ENCODE data around the gene TAF4.
"Not testable (repeated sequence)": the region's sequence is repeated elsewhere in the genome, so short reads cannot be mapped to it uniquely, and the experiment has no call there.

TAF4 gene

DNA sequence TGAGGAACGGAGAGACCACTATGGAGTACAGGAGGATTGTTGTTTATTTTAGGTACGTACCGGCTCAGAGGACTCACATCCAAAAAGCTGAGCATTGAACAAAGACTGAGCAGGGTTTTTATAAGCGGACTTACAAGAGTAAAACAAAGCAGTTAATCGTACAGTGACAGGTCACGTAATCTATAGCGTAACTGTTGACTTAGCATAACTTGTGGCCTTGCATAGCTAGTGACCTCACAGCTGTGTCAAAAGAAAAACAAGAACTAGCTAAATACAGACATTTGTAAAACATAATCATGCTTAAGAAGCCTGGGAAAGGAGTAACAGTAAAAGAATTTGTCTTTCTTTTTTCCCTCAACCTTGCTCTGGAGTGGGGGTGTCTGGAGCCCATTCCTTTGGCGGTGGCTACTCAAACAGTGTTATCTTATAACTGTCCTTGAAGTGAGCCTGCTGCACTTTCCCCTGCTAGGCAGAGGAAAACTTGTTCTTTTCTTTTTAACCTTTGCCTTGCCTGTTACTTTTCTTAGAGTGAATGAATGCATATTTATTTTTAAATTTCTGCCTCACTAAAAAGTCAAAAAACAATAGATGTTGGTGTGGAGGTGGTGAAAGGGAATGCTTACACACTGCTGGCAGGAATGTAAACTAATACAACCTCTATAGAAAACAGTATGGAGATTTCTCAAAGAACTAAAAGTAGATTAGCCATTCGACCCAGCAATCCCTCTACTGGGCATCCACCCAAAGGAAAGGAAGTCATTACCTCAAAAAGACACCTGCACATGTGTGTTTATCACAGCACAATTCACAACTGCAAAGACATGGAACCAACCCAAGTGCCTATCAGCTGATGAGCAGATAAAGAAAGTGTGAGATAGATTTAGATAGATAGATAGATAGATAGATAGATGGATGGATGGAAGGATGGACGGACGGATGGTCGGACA, 109.0 kb downstream of the TAF4 start:
- Mint-ChIP-seq H3K27ac (no peak overlapping the region), H3K27me3 (peaks cover 19% of the 10 kb centered on the region), H3K4me1 (ENCODE audit: low read depth) (no peaks in the 10 kb centered on the region), H3K36me3 (ENCODE audit: low read depth) (no peaks in the 10 kb centered on the region), H3K9me3 (no peaks in the 10 kb centered on the region), H3K4me3 (no peak overlapping the region)
- intact Hi-C loops (cut with micrococcal nuclease): no loop called here

DNA sequence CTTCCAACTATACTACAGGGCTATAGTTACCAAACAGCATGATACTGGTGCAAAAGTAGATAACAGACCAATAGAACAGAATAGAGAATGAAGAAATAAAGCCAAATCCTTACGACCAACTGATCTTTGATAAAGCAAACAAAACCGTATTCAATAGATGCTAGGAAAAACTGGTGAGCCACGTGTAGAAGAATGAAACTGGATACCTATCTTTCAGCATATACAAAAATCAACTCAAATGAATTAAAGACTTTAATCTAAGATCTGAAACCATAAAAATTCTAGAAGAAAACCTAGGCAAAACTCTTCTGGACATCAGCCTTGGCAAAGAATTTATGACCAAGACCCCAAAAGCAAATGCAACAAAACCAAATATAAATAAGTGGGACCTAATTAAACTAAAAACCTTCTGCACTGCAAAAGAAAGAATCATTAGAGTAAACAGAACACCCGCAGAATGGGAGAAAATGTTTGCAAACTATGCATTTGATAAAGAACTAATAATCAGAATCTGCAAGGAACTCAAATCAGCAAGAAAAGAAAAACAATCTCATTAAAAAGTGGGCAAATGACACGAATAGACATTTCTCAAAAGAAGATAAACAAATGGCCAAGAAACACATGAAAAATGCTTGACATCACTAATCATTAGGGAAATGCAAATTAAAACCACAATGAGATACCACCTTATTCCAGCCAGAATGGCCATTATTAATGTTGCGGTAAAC, 109.8 kb downstream of the TAF4 start:
- H3K9me3 Mint-ChIP-seq: no peaks in the 10 kb centered on the region
- no peaks in the 10 kb centered on the region for H3K4me1 Mint-ChIP-seq (ENCODE audit: low read depth)
- intact Hi-C loops (cut with micrococcal nuclease): no loop called here
- no peaks in the 10 kb centered on the region for H3K36me3 Mint-ChIP-seq (ENCODE audit: low read depth)
- no peak overlapping the region for H3K4me3 Mint-ChIP-seq
- no peak overlapping the region for H3K27ac Mint-ChIP-seq
- H3K27me3 Mint-ChIP-seq: peaks cover 16% of the 10 kb centered on the region

DNA sequence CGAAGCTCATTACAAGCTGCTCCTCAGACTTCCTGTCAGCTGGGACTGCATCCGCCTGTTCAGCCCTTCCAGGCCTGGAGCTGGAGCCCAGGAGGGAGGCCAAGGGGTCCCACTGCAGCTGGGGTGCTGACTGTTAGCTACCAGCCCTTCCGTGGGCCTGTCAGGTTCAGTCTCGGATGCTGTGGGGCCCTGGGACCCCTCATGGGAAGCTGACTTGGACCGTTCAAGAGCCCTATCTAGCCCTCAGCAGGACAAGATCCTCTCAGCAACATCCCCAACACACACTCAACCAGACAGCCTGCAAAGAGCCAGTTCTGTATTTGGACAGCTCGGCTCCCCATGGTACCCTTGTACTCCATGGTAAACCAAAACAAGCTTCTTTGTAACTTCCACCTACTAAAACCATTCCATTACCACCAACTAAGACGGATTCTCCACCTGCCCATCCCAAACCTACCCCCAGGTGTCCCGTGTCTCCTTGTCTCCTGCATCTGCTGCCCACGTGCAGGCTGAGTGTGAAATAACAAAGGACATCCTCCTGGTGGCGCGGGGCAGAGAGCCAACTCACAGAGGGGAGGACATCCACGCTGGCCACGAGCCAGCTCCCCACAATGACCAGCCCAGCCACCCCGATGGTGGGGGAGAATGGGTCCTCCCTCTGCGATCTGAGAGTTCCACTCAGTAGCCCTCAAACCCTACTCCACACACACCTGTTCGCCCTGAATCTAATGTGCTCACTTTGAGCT, 111.2 kb downstream of the TAF4 start:
- H3K27me3 Mint-ChIP-seq: peaks cover 16% of the 10 kb centered on the region
- H3K9me3 Mint-ChIP-seq: no peaks in the 10 kb centered on the region
- no peak overlapping the region for H3K27ac Mint-ChIP-seq
- intact Hi-C loops (cut with micrococcal nuclease): no loop called here
- H3K36me3 Mint-ChIP-seq (ENCODE audit: low read depth): no peaks in the 10 kb centered on the region
- H3K4me3 Mint-ChIP-seq: no peak overlapping the region
- no peaks in the 10 kb centered on the region for H3K4me1 Mint-ChIP-seq (ENCODE audit: low read depth)

- Mint-ChIP-seq H3K4me3 (no peak overlapping the region), H3K36me3 (ENCODE audit: low read depth) (no peaks in the 10 kb centered on the region), H3K27me3 (peaks cover 16% of the 10 kb centered on the region), H3K27ac (no peak overlapping the region), H3K9me3 (no peaks in the 10 kb centered on the region), H3K4me1 (ENCODE audit: low read depth) (no peaks in the 10 kb centered on the region)
- intact Hi-C loops (cut with micrococcal nuclease): no loop called here
These were observed 112.4 kb downstream of the TAF4 start for GRCh38 chr20:61953037-61954021.

DNA sequence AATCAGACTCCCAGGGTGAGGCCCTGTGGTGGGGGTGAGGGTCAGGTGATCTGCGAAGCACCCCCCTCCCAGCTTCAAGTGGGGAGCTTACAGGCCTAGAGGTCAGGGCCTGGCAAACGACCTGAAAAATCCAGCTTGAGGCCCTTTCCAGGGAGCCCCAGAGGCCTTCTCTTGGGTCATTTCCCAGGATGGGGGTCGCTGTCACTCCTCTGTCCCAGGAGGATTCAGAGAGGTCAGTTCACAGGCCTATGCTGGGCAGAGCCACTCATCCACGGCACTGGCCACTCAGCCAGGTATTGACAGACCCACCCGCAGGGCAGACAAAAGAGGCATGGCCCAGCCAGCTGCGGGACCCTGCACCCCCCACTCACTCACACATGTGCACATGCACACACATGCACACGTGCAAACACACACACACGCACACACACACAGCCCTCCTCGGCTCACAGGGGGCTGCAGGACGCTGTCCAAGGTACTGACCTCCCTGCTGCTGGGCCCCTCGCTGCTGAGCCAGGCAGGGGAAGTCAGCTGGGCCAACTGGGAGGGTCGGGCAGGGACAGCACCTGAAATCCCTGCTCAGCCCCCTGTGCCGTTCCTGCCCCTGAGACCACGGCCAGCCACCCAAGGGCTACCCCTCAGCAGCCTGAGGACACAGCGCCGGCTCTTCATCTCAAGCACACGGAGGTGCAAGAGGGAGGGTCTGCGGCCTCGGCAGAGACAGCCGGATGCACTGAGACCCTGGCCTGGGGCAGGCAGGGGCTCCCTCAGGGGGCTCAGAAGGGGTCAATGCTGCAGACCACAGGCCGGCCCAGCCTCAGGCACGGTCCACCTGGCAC, 113.8 kb downstream of the TAF4 start:
- Mint-ChIP-seq H3K27ac (no peak overlapping the region), H3K4me3 (no peak overlapping the region), H3K9me3 (no peaks in the 10 kb centered on the region), H3K36me3 (ENCODE audit: low read depth) (no peaks in the 10 kb centered on the region), H3K4me1 (ENCODE audit: low read depth) (no peaks in the 10 kb centered on the region), H3K27me3 (peaks cover 15% of the 10 kb centered on the region)
- intact Hi-C loops (cut with micrococcal nuclease): no loop called here

- Mint-ChIP-seq H3K36me3 (ENCODE audit: low read depth) (no peaks in the 10 kb centered on the region), H3K9me3 (no peaks in the 10 kb centered on the region), H3K27me3 (peaks cover 11% of the 10 kb centered on the region), H3K4me1 (ENCODE audit: low read depth) (no peaks in the 10 kb centered on the region), H3K4me3 (no peak overlapping the region), H3K27ac (no peak overlapping the region)
- intact Hi-C loops (cut with micrococcal nuclease): no loop called here
These were observed 115.0 kb downstream of the TAF4 start for GRCh38 chr20:61950641-61951071.

- H3K4me1 Mint-ChIP-seq (ENCODE audit: low read depth): no peaks in the 10 kb centered on the region
- H3K36me3 Mint-ChIP-seq (ENCODE audit: low read depth): no peaks in the 10 kb centered on the region
- H3K9me3 Mint-ChIP-seq: no peaks in the 10 kb centered on the region
- H3K4me3 Mint-ChIP-seq: no peak overlapping the region
- no peak overlapping the region for H3K27ac Mint-ChIP-seq
- peaks cover 9% of the 10 kb centered on the region for H3K27me3 Mint-ChIP-seq
- intact Hi-C loops (cut with micrococcal nuclease): no loop called here
These were observed 115.7 kb downstream of the TAF4 start for GRCh38 chr20:61949714-61950640.

- no peaks in the 10 kb centered on the region for H3K4me1 Mint-ChIP-seq (ENCODE audit: low read depth)
- H3K4me3 Mint-ChIP-seq: no peak overlapping the region
- no peaks in the 10 kb centered on the region for H3K9me3 Mint-ChIP-seq
- H3K36me3 Mint-ChIP-seq (ENCODE audit: low read depth): no peaks in the 10 kb centered on the region
- intact Hi-C loops (cut with micrococcal nuclease): no loop called here
- H3K27ac Mint-ChIP-seq: no peak overlapping the region
- H3K27me3 Mint-ChIP-seq: peaks cover 5% of the 10 kb centered on the region
These were observed 116.3 kb downstream of the TAF4 start for GRCh38 chr20:61949363-61949713.

GRCh38 chr20:61948586-61949362, 116.9 kb downstream of the TAF4 start:
- Mint-ChIP-seq H3K27ac (no peak overlapping the region), H3K36me3 (ENCODE audit: low read depth) (no peaks in the 10 kb centered on the region), H3K4me1 (ENCODE audit: low read depth) (no peaks in the 10 kb centered on the region), H3K4me3 (no peak overlapping the region), H3K9me3 (no peaks in the 10 kb centered on the region), H3K27me3 (peaks cover 5% of the 10 kb centered on the region)
- intact Hi-C loops (cut with micrococcal nuclease): no loop called here

- intact Hi-C loops (cut with micrococcal nuclease); H3K9me3 Mint-ChIP-seq; H3K36me3 Mint-ChIP-seq (ENCODE audit: low read depth); H3K4me3 Mint-ChIP-seq; H3K27ac Mint-ChIP-seq; H3K27me3 Mint-ChIP-seq; H3K4me1 Mint-ChIP-seq (ENCODE audit: low read depth): not testable (repeated sequence)
These were observed 117.6 kb downstream of the TAF4 start for GRCh38 chr20:61948056-61948455.

DNA sequence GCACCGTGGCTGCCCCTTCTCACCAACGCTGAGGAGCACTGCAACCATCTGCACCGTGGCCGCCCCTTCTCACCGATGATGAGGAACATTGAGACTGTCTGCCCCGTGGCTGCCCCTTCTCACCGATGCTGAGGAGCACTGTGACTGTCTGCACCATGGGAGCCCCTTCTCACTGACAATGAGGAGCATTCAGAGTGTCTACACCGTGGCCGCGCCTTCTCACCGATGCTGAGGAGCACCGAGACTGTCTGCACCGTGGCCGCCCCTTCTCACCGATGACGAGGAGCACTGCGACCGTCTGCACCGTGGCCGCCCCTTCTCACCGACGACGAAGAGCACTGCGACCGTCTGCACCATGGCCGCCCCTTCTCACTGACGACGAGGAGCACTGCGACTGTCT, 120.2 kb downstream of the TAF4 start:
- H3K36me3 Mint-ChIP-seq (ENCODE audit: low read depth); H3K27ac Mint-ChIP-seq; H3K9me3 Mint-ChIP-seq; H3K4me3 Mint-ChIP-seq; H3K4me1 Mint-ChIP-seq (ENCODE audit: low read depth); intact Hi-C loops (cut with micrococcal nuclease); H3K27me3 Mint-ChIP-seq: not testable (repeated sequence)

Data from dendritic cell treated with granulocyte-macrophage colony-stimulating factor and Interleukin-4, amounts not matched to agents 40 ng/mL and 50 ng/mL, for 4 days (primary cell).